ENCODE data around the gene TSPAN2.
"Not testable (repeated sequence)": the region's sequence is repeated elsewhere in the genome, so short reads cannot be mapped to it uniquely, and the experiment has no call there.

TSPAN2 gene

DNA sequence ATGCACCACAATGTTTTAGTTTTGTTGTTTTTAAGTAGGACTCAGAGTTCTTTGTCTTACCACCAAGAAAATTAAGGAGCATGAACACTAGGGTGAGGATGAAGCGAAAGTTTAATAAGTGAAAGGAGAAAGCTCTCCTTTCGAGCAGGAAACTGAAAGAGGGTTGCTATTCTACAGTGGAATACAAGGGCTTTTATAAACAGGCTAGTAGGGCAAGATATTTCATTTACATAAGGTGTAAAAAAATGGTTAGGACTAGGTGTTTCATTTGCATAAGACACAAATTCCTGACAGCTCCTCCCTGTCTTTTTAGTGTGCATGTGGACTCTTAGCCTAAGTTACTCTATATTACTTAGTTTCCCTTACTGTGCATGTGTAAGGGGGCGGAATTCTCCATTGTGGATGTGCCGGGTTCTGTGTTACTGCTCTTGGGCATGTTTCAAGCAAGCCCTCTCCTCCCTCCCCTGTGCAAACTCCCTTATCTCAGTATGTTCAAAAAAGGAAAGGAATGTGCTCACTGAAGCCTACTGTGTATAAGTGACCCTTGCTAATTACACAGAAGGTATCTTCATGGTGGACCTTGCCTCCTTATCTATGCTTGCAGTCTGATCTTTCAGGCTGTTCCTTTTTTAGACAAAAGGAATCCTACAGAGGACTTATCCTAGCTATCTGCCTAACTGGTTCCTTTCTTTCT is 52.3 kb downstream of the TSPAN2 start:
- no peak for DNase-seq (ENCODE audit: low read depth, low spot score)

DNA sequence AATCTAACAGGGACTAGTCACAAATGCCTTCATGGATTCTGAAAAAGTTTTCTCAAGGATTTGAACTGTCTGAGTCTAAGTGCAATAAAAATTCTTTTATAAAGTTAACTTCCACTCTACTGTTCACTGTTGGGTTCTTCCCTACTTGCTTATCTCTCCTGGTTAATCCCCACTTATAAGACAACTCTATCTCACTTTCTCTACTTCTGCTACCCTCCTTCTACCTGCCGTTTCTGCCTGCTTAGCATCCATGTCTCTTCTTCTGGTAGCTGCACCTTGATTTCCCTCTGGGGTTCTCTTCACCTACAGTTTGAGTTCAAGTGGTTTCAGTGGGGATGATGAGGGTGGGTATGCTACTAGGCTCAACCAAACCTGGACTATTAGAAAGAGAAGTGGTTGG is 53.7 kb downstream of the TSPAN2 start:
- DNase-seq (ENCODE audit: low read depth, low spot score), result no peak

DNA sequence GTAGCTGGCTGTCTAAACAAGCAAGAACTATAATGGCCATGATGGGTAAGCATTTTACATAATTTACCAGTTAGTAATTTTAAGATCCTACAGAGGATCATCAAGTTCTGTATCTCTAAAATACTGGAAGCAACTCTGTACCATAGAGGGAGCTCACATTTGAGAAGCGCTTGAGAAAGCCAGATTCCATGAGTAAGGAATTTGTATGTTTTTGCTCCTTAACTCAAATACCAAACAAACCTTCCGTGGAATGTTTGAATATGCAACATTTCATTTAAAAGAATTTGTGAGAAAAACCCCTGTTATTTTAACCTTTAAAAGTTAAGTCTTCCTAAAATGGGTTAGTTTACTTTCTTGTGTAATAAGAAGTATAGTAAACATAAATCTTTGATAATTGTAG is 57.7 kb downstream of the TSPAN2 start:
- DNase-seq (ENCODE audit: low read depth, low spot score), result no peak

DNA sequence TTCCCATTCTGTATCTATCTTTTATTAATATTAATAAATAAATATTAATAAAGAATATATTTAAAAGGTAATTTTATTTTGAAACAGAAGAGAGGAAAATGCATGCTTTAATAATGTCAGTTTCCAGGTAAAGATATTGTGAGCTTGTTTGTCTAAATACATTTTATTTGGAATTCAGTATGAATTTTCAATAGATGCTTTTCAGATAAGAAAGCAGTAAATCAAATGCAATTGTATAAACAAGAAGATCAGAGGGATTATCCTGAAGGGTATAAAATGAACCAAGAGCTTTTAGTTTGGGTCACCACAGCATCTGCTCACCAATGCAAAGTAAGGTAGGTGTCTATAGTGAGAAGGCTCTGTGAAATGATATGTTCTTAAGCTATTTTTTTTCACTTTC is 59.8 kb downstream of the TSPAN2 start, which contains the start of gene TSHB:
TSHB (plus strand) TSS at position 301 of the 400 bp plus-strand sequence. CDS start 3,537 bp downstream, outside the sequence.
- no peak for DNase-seq (ENCODE audit: low read depth, low spot score)

DNA sequence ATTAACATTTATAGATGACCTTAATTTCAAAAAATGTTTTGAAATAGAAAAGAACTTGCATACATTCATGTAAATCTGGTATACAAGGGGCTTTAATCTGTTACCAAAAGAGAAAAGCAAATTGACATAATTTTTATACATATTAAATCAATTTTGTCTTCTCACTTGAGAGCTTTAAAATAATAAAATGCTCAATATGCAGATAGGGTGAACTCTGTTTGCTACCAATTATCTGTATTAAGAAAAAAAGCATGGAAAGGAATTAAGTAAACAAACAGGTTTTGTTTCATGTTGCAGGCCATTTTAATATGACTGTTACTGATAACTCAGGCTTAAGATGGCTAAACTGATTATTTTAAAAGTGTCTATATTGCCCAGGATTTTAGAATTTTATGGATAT is 65.7 kb downstream of the TSPAN2 start:
- DNase-seq (ENCODE audit: low read depth, low spot score), result no peak

DNA sequence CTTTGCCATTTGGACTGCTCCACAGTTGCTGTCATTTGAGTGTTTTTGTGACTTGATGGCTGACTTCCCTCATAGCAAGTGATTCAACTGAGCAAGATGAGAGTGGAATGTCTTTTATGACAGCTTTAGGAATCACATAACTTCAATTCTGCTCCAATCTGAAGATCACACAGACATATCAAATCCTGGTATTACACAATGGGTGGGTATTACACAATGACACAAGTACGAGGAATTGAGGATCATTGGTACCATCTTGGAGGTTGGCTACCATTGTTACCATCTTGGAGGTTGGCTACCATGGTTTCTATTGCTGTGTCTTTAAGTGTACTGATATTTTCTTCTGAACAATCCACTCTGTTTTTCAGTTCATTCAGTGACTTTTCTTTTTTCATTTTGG is 68.2 kb downstream of the TSPAN2 start:
- DNase-seq (ENCODE audit: low read depth, low spot score), result no peak

DNA sequence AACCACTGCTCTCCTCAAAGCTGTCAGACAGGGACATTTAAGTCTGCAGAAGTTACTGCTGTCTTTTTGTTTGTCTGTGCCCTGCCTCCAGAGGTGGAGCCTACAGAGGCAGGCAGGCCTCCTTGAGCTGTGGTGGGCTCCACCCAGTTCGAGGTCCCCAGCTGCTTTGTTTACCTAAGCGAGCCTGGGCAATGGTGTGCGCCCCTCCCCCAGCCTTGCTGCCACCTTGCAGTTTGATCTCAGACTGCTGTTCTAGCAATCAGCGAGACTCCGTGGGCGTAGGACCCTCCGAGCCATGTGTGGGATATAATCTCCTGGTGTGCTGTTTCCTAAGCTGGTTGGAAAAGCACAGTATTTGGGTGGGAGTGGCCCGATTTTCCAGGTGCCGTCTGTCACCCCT is 69.8 kb downstream of the TSPAN2 start:
- not testable (repeated sequence) for DNase-seq (ENCODE audit: low read depth, low spot score)

DNA sequence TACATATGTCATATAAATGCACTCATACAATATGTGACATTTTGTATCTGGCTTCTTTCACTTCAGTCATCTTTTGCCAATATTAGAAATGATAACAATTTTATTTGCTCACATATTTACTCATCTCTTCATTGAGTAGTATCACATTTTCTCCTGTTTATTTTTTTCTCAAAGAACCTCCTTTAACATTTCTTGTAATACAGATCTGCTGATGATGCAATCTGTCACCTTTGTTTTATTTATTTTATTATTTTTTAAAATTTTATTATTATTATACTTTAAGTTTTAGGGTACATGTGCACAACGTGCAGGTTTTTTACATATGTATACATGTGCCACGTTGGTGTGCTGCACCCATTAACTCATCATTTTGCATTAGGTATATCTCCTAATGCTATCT is 75.5 kb downstream of the TSPAN2 start:
- DNase-seq (ENCODE audit: low read depth, low spot score), result no peak

DNA sequence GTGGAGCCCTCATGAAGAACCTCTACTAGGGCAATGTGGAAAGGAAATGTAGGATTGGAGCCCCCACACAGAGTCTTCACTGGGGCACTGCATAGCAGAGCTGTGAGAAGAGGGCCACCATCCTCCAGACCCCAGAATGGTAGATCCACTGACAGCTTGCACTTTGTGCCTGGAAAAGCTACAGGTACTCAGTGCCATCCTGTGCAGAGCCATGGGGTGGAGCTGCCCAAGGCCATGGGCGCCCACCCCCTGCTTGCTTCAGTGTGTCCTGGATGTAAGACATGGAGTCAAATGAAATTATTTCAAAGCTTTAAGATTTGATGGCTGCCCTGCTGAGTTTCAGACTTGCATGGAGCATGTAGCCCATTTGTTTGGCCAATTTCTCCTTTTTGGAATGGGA is 76.9 kb downstream of the TSPAN2 start:
- no peak for DNase-seq (ENCODE audit: low read depth, low spot score)

DNA sequence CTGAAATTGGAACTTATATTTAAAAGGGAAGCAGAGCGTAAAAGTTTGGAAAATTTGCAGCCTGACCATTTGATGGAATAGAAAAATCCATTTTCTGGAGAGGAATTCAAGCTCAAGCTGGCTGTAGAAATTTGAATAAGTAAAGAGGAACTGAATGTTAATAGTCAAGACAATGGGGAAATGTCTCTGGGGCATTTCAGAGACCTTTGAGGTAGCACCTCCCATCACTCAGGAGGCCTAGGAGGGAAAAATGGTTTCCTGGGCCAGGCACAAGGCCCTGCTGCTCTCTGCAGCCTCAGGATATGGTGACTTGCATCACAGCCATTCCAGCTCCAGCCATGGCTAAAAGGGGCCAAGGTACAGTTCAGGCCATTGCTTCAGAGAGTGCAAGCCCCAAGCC is 77.3 kb downstream of the TSPAN2 start:
- no peak for DNase-seq (ENCODE audit: low read depth, low spot score)

DNA sequence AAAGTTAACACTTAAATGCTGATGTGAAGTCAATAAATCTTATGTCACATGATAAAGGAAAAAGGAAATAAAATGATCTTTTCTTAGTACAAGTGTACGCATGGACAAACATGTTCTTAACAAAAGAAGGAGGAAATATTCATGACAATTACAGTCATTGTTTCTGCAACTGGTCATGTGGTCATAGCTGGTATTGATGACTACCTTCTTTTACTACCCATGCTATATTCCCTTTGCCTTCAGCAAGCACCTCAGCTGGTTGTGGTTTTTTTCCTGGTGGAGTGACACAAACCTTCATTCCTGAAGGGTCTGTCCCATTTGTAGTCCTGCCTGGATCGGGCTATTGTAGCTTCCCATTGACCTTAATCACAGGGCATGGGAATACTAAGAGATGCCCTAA is 83.1 kb downstream of the TSPAN2 start:
- DNase-seq (ENCODE audit: low read depth, low spot score), result no peak
